Transverse colon (tissue), 3 donors: ENCODE data around the gene RAB30.

Source experiments
- EP300 ChIP-seq: sonication (generic); formaldehyde crosslinking; IDR thresholded peaks from one replicate; pipeline ENCODE4 v1.6.1; 2017; ENCODE audit warnings: antibody characterized with exemption, low read depth
- POLR2A ChIP-seq: fragments of 450-650 bp; IDR thresholded peaks from one replicate; pipeline ENCODE4 v1.6.1; 2016; ENCODE audit warnings: antibody characterized with exemption, mild to moderate bottlenecking, moderate library complexity
- TF ChIP-seq, protein P1 (sequence below), 5 experiments: fragments of 200-600 bp in 3 of 5; fragments of 450-650 bp in 2 of 5; sonication (generic) in 3 of 5; IDR thresholded peaks; 1 replicate in 2 of 5; 2 replicates in 3 of 5; pipeline ENCODE4 v1.5.1; 2016 to 2017; ENCODE audit warnings: antibody characterized with exemption in 5 of 5, inconsistent platforms in 3 of 5, mild to moderate bottlenecking in 2 of 5, moderate library complexity in 1 of 5

DNA sequence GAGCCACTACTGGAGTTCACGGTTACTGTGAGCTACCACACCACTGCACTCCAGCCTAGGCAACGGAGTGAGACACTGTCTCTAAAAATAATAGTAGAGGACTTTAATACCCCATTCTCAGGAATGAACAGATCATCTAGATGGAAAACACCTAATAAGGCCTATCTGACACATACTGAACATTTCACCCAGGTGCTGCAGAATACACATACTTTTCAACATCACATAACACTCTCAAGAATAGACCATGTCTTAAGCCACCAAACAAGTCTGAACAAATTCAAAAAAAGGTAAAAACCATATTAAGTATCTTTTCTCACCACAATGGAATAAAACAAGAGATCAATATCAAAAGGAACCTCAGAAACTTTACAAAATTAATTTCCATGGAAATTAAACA lies 132.2 kb downstream of the RAB30 start:
- TF ChIP-seq, protein P1, sequence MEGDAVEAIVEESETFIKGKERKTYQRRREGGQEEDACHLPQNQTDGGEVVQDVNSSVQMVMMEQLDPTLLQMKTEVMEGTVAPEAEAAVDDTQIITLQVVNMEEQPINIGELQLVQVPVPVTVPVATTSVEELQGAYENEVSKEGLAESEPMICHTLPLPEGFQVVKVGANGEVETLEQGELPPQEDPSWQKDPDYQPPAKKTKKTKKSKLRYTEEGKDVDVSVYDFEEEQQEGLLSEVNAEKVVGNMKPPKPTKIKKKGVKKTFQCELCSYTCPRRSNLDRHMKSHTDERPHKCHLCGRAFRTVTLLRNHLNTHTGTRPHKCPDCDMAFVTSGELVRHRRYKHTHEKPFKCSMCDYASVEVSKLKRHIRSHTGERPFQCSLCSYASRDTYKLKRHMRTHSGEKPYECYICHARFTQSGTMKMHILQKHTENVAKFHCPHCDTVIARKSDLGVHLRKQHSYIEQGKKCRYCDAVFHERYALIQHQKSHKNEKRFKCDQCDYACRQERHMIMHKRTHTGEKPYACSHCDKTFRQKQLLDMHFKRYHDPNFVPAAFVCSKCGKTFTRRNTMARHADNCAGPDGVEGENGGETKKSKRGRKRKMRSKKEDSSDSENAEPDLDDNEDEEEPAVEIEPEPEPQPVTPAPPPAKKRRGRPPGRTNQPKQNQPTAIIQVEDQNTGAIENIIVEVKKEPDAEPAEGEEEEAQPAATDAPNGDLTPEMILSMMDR (IDR thresholded peaks at IDR 0.05), result no peak
- TF ChIP-seq EP300 (no peak), POLR2A (no peak)
